SK-N-SH (cell line): ENCODE results near the gene STIL. TPM values are rescaled to one million over a fixed set of nuclear protein-coding genes. Genes with fewer than 3 reads are reported as not detected.

Experiments
- CTCF ChIA-PET: fragments of 300-600, 350-600 bp; formaldehyde crosslinking; extraction: SDS; loops from one replicate; lab custom pipeline; 2021; lab: Yijun Ruan, JAX
- POLR2A ChIA-PET: fragments of 350-600 bp; sonication (Branson Sonifier 250); formaldehyde crosslinking; extraction: SDS; loops from one replicate; lab custom pipeline; 2020; ENCODE audit warnings: antibody characterized with exemption, inconsistent platforms; lab: Yijun Ruan, JAX
- DNase-seq: peaks from one replicate; pipeline ENCODE4 v3.0.0; 2012
- H2AFZ ChIP-seq: fragments of 200-600 bp; sonication (generic); 2 replicates; pipeline ENCODE4 v1.8.1; 2016; ENCODE audit warnings: antibody characterized with exemption, mild to moderate bottlenecking, low read depth
- H3F3A ChIP-seq: fragments of 200-600 bp; sonication (generic); replicated peaks from 2 replicates; pipeline ENCODE3; 2016; ENCODE audit warnings: antibody characterized with exemption, mild to moderate bottlenecking; ENCODE audit not compliant: insufficient read depth
- H3K27ac ChIP-seq, 2 experiments: fragments of 200-500 bp in 1 of 2; fragments of 200-600 bp in 1 of 2; sonication (Bioruptor generic) in 1 of 2; sonication (generic), shearing (Covaris generic) in 1 of 2; 2 replicates each; pipeline versions ENCODE4 v1.5.1 to v1.6.1; 2014 to 2016; ENCODE audit warnings: low read depth in 2 of 2, inconsistent platforms in 1 of 2, low read length in 1 of 2, mild to moderate bottlenecking in 1 of 2, mixed read lengths in 1 of 2
- H3K27me3 ChIP-seq: fragments of 200-600 bp; sonication (generic), shearing (Covaris generic); 2 replicates; pipeline ENCODE4 v1.6.1; 2016; ENCODE audit warnings: mixed run types; ENCODE audit not compliant: insufficient read depth
- H3K36me3 ChIP-seq, 2 experiments: fragments of 200-500 bp in 1 of 2; fragments of 200-600 bp in 1 of 2; sonication (Bioruptor generic) in 1 of 2; sonication (generic) in 1 of 2; replicated peaks in 1 of 2; 2 replicates each; pipeline versions ENCODE3 to v1.5.1; 2014 to 2016; ENCODE audit warnings: low read length in 1 of 2, mild to moderate bottlenecking in 1 of 2; ENCODE audit not compliant: insufficient read depth in 2 of 2, control insufficient read depth in 1 of 2
- H3K4me1 ChIP-seq, 2 experiments: fragments of 200-500 bp in 1 of 2; fragments of 200-600 bp in 1 of 2; sonication (Bioruptor generic) in 1 of 2; sonication (generic), shearing (Covaris generic) in 1 of 2; 2 replicates each; pipeline versions ENCODE4 v1.5.1 to v1.6.1; 2014 to 2016; ENCODE audit warnings: low read depth in 1 of 2, low read length in 1 of 2, mixed run types in 1 of 2; ENCODE audit not compliant: insufficient read depth in 2 of 2, control insufficient read depth in 1 of 2
- H3K4me2 ChIP-seq: fragments of 200-600 bp; sonication (generic), shearing (Covaris generic); 2 replicates; pipeline ENCODE4 v1.6.1; 2017; ENCODE audit warnings: mixed run types
- H3K4me3 ChIP-seq, 2 experiments: fragments of 200-500 bp in 1 of 2; fragments of 200-600 bp in 1 of 2; sonication (Bioruptor generic) in 1 of 2; sonication (generic), shearing (Covaris generic) in 1 of 2; 2 replicates each; pipeline versions ENCODE4 v1.5.1 to v1.8.1; 2014 to 2016; ENCODE audit warnings: low read depth in 2 of 2, inconsistent platforms in 1 of 2, low read length in 1 of 2, mild to moderate bottlenecking in 1 of 2, mixed read lengths in 1 of 2, moderate library complexity in 1 of 2
- H3K79me2 ChIP-seq: fragments of 200-600 bp; sonication (generic); 2 replicates; pipeline ENCODE4 v1.8.1; 2017; ENCODE audit warnings: mild to moderate bottlenecking; ENCODE audit not compliant: insufficient read depth
- H3K9ac ChIP-seq: fragments of 200-600 bp; sonication (generic); 2 replicates; pipeline ENCODE4 v1.6.1; 2017; ENCODE audit warnings: mixed run types
- H3K9me2 ChIP-seq: fragments of 200-600 bp; sonication (generic); 2 replicates; pipeline ENCODE4 v1.6.1; 2017; ENCODE audit warnings: mixed run types
- H3K9me3 ChIP-seq: fragments of 200-600 bp; sonication (generic); 2 replicates; pipeline ENCODE4 v1.6.1; 2017; ENCODE audit warnings: mixed run types, mild to moderate bottlenecking, moderate library complexity
- H4K20me1 ChIP-seq: fragments of 200-600 bp; sonication (generic); 2 replicates; pipeline ENCODE4 v1.6.1; 2017; ENCODE audit warnings: mild to moderate bottlenecking, mixed run types; ENCODE audit not compliant: insufficient read depth
- CHD2 ChIP-seq: fragments of 150-350 bp; IDR thresholded peaks from 2 replicates; pipeline ENCODE4 v1.6.1; 2018; ENCODE audit warnings: low read length; ENCODE audit not compliant: partially characterized antibody
- EP300 ChIP-seq, 2 experiments: IDR thresholded peaks; 2 replicates each; pipeline versions ENCODE4 v1.4.0 to v1.6.1; 2012; ENCODE audit warnings: borderline replicate concordance in 1 of 2, low read depth in 1 of 2, low read length in 1 of 2
- FOXJ3 ChIP-seq: sonication (generic); formaldehyde crosslinking; IDR thresholded peaks from 2 replicates; pipeline ENCODE4 v1.5.1; 2020; ENCODE audit warnings: mild to moderate bottlenecking, missing genetic modification reagents
- GABPA ChIP-seq: IDR thresholded peaks from 2 replicates; pipeline ENCODE4 v1.4.0; 2012; ENCODE audit warnings: low read depth, mild to moderate bottlenecking
- GATA2 ChIP-seq: sonication (generic); formaldehyde crosslinking; IDR thresholded peaks from 2 replicates; pipeline ENCODE4 v1.5.0; 2020; ENCODE audit warnings: mild to moderate bottlenecking, missing genetic modification reagents
- MEF2A ChIP-seq: IDR thresholded peaks from 2 replicates; pipeline ENCODE4 v1.4.0; 2012; ENCODE audit warnings: low read depth, borderline replicate concordance
- NFIC ChIP-seq: IDR thresholded peaks from 2 replicates; pipeline ENCODE4 v1.4.0; 2012; ENCODE audit warnings: borderline replicate concordance
- NRF1 ChIP-seq: IDR thresholded peaks from 2 replicates; pipeline ENCODE4 v1.6.1; 2012; ENCODE audit warnings: low read depth, mild to moderate bottlenecking, low read length
- RAD21 ChIP-seq: IDR thresholded peaks from 2 replicates; pipeline ENCODE4 v1.6.1; 2012; ENCODE audit warnings: mild to moderate bottlenecking, low read length
- RCOR1 ChIP-seq: fragments of 150-350 bp; IDR thresholded peaks from 2 replicates; pipeline ENCODE4 v1.6.1; 2017; ENCODE audit warnings: antibody characterized with exemption, low read length
- RXRA ChIP-seq: IDR thresholded peaks from 2 replicates; pipeline ENCODE4 v1.4.0; 2012; ENCODE audit warnings: low read depth, mild to moderate bottlenecking, borderline replicate concordance
- TAF1 ChIP-seq: IDR thresholded peaks from 2 replicates; pipeline ENCODE4 v1.6.1; 2012; ENCODE audit warnings: low read depth, mild to moderate bottlenecking, low read length, moderate library complexity, borderline replicate concordance
- TCF12 ChIP-seq: IDR thresholded peaks from 2 replicates; pipeline ENCODE4 v1.4.0; 2012
- TEAD4 ChIP-seq: IDR thresholded peaks from 2 replicates; pipeline ENCODE4 v1.4.0; 2012; ENCODE audit warnings: mild to moderate bottlenecking, borderline replicate concordance; ENCODE audit not compliant: insufficient read depth
- YY1 ChIP-seq: IDR thresholded peaks from 2 replicates; pipeline ENCODE4 v1.4.0; 2012; ENCODE audit warnings: low read depth, mild to moderate bottlenecking
- WGBS: methylation state at CpG from one replicate; pipeline ENCODE4 v1.1.6; 2017; ENCODE audit warnings: low lambda C conversion rate; 5-methylcytosine and 5-hydroxymethylcytosine counted together
- polyA plus RNA-seq, 3 experiments: library from polyadenylated mRNA; depleted of rRNA; stranded (reverse); fragments of >200 nt; gene quantifications; 2 replicates each; pipeline ENCODE4 v1.2.3, GENCODE V29; 2012
- TF ChIP-seq, protein P1 (sequence below): fragments of 150-350 bp; IDR thresholded peaks from 2 replicates; pipeline ENCODE4 v1.6.1; 2017; ENCODE audit warnings: antibody characterized with exemption, low read length, low read depth, borderline replicate concordance
- TF ChIP-seq, protein P2 (sequence below): fragments of 200-600 bp; sonication (generic); IDR thresholded peaks from 2 replicates; pipeline ENCODE4 v1.6.1; 2017; ENCODE audit warnings: antibody characterized with exemption, mild to moderate bottlenecking, moderate library complexity
- TF ChIP-seq, protein P3 (sequence below): IDR thresholded peaks from 2 replicates; pipeline ENCODE4 v1.4.0; 2012; ENCODE audit warnings: low read depth
- TF ChIP-seq, protein P4 (sequence below): IDR thresholded peaks from 2 replicates; pipeline ENCODE4; 2012
- TF ChIP-seq, protein P5 (sequence below): IDR thresholded peaks from 2 replicates; pipeline ENCODE4 v1.4.0; 2012; ENCODE audit warnings: low read depth, borderline replicate concordance

Gene STIL
- polyA plus RNA-seq, 1 of the 3 experiments (the other 2 are of a cell fraction) = 4.9 TPM

DNA sequence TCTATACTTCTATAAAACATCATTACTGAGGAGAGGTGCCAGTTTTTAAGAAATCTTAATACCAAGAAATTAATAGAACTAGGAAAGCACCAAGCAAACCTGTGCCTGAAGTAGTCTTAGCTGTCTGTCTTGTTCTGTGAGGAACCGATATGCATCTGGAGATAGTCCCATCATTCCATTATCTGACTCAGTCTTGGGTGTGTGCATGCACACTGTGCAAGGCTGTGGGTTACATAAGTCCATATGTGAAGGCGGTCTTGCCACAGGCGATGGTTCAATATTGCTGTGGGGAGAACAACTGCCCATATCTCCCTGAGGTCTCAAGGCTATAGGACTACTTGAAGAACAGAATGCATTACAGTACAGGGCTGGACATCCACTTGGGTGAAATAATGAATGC is 33.8 kb downstream of the STIL start:
- Histone ChIP-seq H3K36me3 (peaks cover 39 to 47% of the 10 kb centered on the region in 2 experiments), H4K20me1 (no peaks in the 10 kb centered on the region; the same call in 1 of the 2 replicates), H3F3A (peaks cover 10% of the 10 kb centered on the region), H3K9me2 (no peaks in the 10 kb centered on the region), H3K9me3 (no peaks in the 10 kb centered on the region), H3K79me2 (peaks cover 44% of the 10 kb centered on the region), H3K27me3 (no peaks in the 10 kb centered on the region), H3K4me1 (no peaks in the 10 kb centered on the region; a peak in 1 of 4 replicates), H3K9ac (no peak overlapping the region), H3K4me2 (no peak overlapping the region), H2AFZ (no peak overlapping the region), H3K27ac (no peak overlapping the region), H3K4me3 (no peak overlapping the region)
- ChIA-PET CTCF (interaction anchor here (2.8 kb wide), 1 partner anchor 87 kb away, joined by 10 read pairs; no protein-coding TSS in a partner anchor), POLR2A (no interaction called here)
- TF ChIP-seq, protein P1, sequence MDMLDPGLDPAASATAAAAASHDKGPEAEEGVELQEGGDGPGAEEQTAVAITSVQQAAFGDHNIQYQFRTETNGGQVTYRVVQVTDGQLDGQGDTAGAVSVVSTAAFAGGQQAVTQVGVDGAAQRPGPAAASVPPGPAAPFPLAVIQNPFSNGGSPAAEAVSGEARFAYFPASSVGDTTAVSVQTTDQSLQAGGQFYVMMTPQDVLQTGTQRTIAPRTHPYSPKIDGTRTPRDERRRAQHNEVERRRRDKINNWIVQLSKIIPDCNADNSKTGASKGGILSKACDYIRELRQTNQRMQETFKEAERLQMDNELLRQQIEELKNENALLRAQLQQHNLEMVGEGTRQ = no peak
- TF ChIP-seq GABPA (no peak), FOXJ3 (CRISPR knock-in tag) (no peak), NFIC (no peak), NRF1 (no peak), CHD2 (no peak), EP300 (IDR thresholded peaks at IDR 0.05; ENCODE audit: borderline replicate concordance in 1 of 2, low read depth in 1 of 2, low read length in 1 of 2) (no peak), TCF12 (no peak), GATA2 (CRISPR knock-in tag) (no peak), RCOR1 (no peak), RAD21 (no peak), YY1 (no peak), MEF2A (no peak), RXRA (no peak), TEAD4 (no peak), TAF1 (no peak)
- TF ChIP-seq, protein P2, sequence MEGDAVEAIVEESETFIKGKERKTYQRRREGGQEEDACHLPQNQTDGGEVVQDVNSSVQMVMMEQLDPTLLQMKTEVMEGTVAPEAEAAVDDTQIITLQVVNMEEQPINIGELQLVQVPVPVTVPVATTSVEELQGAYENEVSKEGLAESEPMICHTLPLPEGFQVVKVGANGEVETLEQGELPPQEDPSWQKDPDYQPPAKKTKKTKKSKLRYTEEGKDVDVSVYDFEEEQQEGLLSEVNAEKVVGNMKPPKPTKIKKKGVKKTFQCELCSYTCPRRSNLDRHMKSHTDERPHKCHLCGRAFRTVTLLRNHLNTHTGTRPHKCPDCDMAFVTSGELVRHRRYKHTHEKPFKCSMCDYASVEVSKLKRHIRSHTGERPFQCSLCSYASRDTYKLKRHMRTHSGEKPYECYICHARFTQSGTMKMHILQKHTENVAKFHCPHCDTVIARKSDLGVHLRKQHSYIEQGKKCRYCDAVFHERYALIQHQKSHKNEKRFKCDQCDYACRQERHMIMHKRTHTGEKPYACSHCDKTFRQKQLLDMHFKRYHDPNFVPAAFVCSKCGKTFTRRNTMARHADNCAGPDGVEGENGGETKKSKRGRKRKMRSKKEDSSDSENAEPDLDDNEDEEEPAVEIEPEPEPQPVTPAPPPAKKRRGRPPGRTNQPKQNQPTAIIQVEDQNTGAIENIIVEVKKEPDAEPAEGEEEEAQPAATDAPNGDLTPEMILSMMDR = no peak
- TF ChIP-seq, protein P3, sequence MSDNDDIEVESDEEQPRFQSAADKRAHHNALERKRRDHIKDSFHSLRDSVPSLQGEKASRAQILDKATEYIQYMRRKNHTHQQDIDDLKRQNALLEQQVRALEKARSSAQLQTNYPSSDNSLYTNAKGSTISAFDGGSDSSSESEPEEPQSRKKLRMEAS = no peak
- TF ChIP-seq, protein P4, sequence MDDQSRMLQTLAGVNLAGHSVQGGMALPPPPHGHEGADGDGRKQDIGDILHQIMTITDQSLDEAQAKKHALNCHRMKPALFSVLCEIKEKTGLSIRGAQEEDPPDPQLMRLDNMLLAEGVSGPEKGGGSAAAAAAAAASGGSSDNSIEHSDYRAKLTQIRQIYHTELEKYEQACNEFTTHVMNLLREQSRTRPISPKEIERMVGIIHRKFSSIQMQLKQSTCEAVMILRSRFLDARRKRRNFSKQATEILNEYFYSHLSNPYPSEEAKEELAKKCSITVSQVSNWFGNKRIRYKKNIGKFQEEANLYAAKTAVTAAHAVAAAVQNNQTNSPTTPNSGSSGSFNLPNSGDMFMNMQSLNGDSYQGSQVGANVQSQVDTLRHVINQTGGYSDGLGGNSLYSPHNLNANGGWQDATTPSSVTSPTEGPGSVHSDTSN = no peak
- TF ChIP-seq, protein P5, sequence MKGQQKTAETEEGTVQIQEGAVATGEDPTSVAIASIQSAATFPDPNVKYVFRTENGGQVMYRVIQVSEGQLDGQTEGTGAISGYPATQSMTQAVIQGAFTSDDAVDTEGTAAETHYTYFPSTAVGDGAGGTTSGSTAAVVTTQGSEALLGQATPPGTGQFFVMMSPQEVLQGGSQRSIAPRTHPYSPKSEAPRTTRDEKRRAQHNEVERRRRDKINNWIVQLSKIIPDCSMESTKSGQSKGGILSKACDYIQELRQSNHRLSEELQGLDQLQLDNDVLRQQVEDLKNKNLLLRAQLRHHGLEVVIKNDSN = no peak
- whole genome bisulfite sequencing = 97% methylated on average over 2 of the region's 3 CpGs
- DNase-seq = no peak
